H7 (cell line): Measurements from ENCODE around the gene RAVER1. TPM values are rescaled to one million over a fixed set of nuclear protein-coding genes. Genes with fewer than 3 reads are reported as not detected.
A peak's percentile ranks its signal among the peaks of the same experiment; 100 is the strongest.

Experiments used
- DNase-seq: peaks from one replicate; pipeline ENCODE4 v3.0.0; 2012
- H3K27me3 ChIP-seq: 2 replicates; pipeline ENCODE4 v1.6.0; 2011; ENCODE audit warnings: mild to moderate bottlenecking, low read length; ENCODE audit not compliant: control insufficient read depth, insufficient read depth
- H3K36me3 ChIP-seq: replicated peaks from 2 replicates; pipeline ENCODE4 v1.5.1; 2011; ENCODE audit warnings: low read length; ENCODE audit not compliant: control insufficient read depth, insufficient read depth
- H3K4me3 ChIP-seq: 2 replicates; pipeline ENCODE4 v1.5.1; 2011; ENCODE audit warnings: low read depth, mild to moderate bottlenecking, control low read depth, low read length, moderate library complexity; ENCODE audit not compliant: insufficient read depth
- total RNA-seq: library from RNA; depleted of rRNA; stranded (reverse); fragments of >200 nt; shearing (Covaris generic); gene quantifications from 2 replicates; pipeline ENCODE4 v1.2.3, GENCODE V29; 2014

Gene RAVER1
- total RNA-seq, 1 experiment from 2014 or later: 32.2 TPM

- Histone ChIP-seq H3K27me3 (no peaks in the 10 kb centered on the region; the same call in 1 of the 2 replicates), H3K36me3 (peaks cover 11% of the 10 kb centered on the region), H3K4me3 (peak overlapping the region; percentile 92)
- DNase-seq: peak; percentile 57
Measured at GRCh38 chr19:10333758-10334587, 644 bp upstream of the RAVER1 start.

GRCh38 chr19:10332158-10332964 is 968 bp downstream of the RAVER1 start:
- Histone ChIP-seq H3K27me3 (no peaks in the 10 kb centered on the region; the same call in 1 of the 2 replicates), H3K36me3 (peaks cover 24% of the 10 kb centered on the region), H3K4me3 (peak overlapping the region; percentile 92)
- DNase-seq: peak; percentile 65

DNA sequence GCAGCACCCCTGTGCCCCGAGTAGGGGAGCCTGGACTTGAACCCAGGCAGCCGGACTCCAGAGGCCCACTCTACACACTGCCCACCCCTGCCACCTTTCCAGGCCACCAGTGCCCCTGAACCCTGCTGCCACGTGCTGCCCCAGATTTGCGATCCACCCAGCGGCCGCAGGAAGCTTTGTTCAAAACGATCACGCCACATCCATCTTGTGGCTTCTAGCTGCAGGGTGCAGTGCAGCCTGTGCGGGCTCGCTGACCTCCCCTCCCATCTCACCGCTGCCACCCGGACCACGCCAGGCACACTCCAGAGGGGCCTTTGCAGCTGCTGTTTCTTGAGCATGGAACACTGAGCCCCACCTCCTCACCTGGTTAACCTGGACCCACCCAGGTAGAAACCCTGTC is 3.8 kb downstream of the RAVER1 start:
- peak; percentile 32 for DNase-seq
- H3K36me3 ChIP-seq: peaks cover 35% of the 10 kb centered on the region
- H3K27me3 ChIP-seq: no peaks in the 10 kb centered on the region; the same call in 1 of the 2 replicates
- no peak overlapping the region for H3K4me3 ChIP-seq

- Histone ChIP-seq H3K4me3 (no peak overlapping the region), H3K27me3 (no peaks in the 10 kb centered on the region), H3K36me3 (peaks cover 38% of the 10 kb centered on the region)
- DNase-seq: peak; percentile 43
Measured at GRCh38 chr19:10328558-10329429, 4.5 kb downstream of the RAVER1 start.

DNA sequence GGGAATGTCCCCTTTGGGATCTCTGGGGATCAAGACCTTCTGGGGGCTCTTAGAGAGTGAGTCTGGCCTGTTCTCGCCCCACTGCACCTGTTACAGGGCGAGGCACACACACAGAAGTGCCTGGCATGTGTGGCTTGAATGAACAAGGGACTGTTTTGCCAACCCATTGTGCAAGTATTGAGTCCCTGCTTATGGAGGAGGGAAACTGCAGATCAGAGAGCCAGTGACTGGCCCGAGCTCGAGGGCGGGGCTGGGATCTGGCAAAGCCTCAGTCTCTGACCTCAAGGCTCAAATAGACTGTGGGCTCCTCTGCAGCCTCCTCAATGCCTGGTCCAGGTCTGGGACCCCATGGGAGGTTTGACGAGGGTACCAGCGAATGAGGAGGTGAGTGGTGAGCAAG is 5.5 kb downstream of the RAVER1 start:
- Histone ChIP-seq H3K27me3 (no peaks in the 10 kb centered on the region), H3K4me3 (no peak overlapping the region), H3K36me3 (peaks cover 40% of the 10 kb centered on the region)
- no peak for DNase-seq

GRCh38 chr19:10325732-10326131 is 7.6 kb downstream of the RAVER1 start:
- H3K36me3 ChIP-seq: peaks cover 46% of the 10 kb centered on the region
- no peak for DNase-seq
- no peaks in the 10 kb centered on the region for H3K27me3 ChIP-seq
- no peak overlapping the region for H3K4me3 ChIP-seq

DNA sequence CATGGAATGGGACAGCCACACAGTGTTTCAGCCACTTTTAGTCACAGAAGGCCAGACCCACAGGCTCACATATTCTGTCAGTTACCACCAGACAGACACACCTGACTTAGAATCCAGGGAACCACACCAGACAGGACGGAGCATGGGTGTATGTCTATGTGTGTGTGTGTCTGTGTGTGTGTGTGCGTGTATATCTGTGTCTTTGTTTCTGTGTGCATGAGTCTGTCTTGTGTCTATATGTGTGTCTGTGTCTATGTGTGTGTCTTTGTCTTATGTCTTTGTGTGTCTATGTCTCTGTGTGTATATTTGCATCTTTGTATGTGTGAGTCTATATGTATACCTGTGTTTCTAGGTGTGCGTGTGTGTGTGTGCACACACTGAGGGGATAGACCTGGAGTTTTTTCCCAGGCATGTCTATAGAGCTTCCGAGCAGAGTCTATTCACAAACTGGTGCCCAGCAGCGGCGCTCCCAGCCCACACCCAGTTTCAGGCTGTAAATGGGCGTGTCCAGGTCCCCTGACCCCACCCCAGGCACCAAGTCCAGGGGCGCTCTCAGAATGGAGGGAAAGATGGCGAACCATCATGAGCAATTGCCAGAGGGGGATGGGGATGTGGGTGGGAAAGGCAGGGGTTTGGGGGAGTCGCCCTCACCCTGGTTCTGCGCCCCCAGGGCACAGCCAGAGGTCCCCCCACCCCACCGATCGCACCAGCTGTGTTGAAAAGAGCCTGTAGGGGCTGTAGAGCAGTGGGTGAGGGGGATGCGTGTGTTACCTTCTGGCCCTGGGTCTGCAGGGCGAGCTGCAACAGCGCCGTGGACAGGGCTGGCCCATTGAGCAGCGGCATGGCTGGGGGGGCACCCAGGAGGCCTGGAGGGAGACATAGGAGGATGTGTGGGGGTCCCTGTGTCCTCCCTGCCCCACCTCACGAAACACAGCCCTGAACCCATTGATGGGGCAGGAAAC is 11.2 kb downstream of the RAVER1 start:
- H3K36me3 ChIP-seq: peaks cover 36% of the 10 kb centered on the region

GRCh38 chr19:10321417-10321797 is 11.9 kb downstream of the RAVER1 start:
- H3K36me3 ChIP-seq: peaks cover 33% of the 10 kb centered on the region

More for the DNA sequence above, 11.2 kb downstream of the RAVER1 start:
- Histone ChIP-seq H3K4me3 (no peak overlapping the region), H3K27me3 (no peaks in the 10 kb centered on the region)
- DNase-seq: peak; percentile 47

GRCh38 chr19:10320602-10321416 is 12.5 kb downstream of the RAVER1 start:
- DNase-seq: peak; percentile 71
- no peaks in the 10 kb centered on the region for H3K27me3 ChIP-seq
- H3K36me3 ChIP-seq: peaks cover 31% of the 10 kb centered on the region
- no peak overlapping the region for H3K4me3 ChIP-seq

More at GRCh38 chr19:10321417-10321797, 11.9 kb downstream of the RAVER1 start:
- H3K4me3 ChIP-seq: no peak overlapping the region
- H3K27me3 ChIP-seq: no peaks in the 10 kb centered on the region
- DNase-seq: peak; percentile 53

GRCh38 chr19:10318807-10319682 is 14.3 kb downstream of the RAVER1 start:
- no peak for DNase-seq
- no peak overlapping the region for H3K4me3 ChIP-seq
- no peaks in the 10 kb centered on the region for H3K27me3 ChIP-seq
- peaks cover 24% of the 10 kb centered on the region for H3K36me3 ChIP-seq

DNA sequence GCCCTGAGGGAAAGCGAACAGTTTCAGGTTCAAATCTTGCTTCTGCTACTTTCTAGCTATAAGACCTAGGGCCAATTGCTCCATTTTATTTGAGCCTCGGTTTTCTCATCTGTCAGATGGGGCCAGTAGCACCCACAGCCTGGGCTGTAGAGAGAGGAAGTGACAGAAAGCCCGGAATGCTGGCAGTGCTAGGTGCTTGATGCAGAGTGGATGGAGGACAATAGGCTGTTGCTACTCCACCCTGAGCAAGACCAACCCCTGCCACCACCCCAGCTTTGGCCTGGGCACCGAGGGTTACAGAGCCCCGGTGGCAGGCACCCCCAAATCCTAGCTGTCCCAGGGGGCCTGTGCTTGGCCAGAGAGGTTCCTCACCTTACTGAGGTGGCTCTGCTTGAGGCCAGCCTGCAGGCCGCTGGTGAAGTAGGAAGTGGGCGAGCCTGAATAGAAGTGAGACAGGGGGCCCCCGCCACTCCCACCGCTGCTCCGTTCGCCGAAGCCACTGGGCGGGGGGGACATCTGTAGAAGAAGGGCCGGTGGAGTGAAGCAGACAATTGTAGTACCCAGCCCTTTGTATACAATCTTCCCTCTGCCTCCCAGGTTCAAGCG is 15.4 kb downstream of the RAVER1 start:
- no peaks in the 10 kb centered on the region for H3K27me3 ChIP-seq
- DNase-seq: no peak
- H3K4me3 ChIP-seq: no peak overlapping the region
- H3K36me3 ChIP-seq: peaks cover 22% of the 10 kb centered on the region
